ENCODE measurements around the gene TPRG1.

TPRG1 gene

DNA sequence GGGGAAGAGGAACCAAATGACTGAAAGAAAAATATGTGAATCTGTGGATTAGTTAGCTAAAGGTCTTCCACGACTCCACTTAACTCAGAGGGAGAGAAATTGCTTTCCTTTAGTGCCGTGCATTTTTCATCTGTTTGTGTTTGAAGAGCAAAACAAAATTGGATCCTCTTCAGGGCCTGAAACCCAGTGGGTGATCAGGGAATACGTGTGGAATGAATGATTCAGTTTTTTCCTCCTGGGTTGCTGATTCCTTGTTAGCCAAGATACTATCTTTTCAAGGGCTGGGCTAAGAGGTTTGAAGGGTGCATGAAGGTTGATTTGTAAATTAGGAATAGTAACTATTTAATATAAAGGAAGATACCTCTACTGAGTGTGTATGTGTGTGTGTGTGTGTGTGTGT, 61.0 kb downstream of the TPRG1 start:
- DNase-seq (ENCODE audit: low read depth) = no peak

DNA sequence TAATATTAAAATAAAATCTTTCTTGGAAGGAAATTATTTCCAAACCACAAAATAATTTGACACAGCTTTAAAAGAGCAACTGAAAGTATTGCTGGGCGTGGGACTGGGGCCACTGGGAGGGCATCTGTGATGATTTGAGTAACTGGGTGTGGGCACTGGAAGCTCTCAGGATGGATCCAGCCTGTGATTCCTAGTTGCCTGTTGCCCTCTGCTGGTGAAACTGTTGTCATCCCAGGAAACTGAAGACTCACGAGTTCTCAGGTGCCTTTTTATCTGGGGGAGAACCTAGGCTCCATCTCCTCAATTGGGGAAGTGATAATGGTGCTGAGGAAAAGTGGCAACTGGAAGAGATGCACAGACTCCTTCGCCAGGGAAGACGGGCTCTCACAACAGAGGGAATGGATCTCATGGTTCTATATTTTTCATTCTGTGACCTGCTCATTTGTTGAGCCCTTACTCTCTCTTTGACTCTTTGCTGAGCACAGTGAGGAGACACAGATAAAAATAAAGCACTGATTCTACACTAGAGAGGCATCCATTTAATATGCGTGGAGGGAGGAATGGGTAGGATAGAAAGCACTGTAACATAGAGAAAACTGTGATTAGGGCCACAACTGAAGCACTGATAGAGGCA, 61.6 kb downstream of the TPRG1 start:
- no peak for DNase-seq (ENCODE audit: low read depth)

DNA sequence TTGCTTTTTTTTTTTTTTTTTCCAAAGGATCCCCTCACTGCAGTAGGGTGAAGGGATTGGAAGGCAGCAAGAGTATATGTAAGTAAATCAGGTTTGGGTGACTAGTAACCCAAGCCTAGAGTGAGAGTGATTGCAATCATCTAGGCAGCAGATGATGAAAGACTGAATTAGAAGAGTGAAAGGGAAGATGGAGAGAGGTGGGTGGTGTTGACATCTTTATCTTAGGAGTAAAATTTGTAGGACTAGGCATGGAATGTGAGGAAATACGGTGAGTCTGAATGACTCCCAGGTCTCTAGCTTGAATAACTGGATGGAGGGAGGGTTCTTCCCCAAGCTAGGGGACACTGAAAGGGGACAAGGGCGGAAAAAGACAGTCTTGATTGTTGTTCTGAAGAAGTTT, 63.4 kb downstream of the TPRG1 start:
- DNase-seq (ENCODE audit: low read depth) = no peak

DNA sequence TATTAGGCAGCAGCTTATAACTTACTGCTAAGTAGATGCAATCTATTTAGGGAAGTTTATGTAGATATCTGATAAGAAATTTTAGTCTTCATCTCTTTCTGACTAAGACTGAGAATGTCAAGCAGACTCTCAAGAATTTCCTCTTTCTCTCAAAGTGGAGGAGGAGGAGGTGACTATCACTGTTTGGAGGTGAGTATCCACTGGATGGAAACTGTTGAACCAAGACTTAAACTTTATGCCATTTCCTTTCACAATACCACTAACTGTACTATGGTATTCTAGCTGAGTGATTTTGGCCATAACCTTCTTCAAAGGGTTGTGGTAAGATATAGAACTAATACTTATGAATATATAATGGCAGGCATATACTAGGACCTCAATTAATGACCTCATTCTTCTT, 64.6 kb downstream of the TPRG1 start:
- DNase-seq (ENCODE audit: low read depth) = no peak

DNA sequence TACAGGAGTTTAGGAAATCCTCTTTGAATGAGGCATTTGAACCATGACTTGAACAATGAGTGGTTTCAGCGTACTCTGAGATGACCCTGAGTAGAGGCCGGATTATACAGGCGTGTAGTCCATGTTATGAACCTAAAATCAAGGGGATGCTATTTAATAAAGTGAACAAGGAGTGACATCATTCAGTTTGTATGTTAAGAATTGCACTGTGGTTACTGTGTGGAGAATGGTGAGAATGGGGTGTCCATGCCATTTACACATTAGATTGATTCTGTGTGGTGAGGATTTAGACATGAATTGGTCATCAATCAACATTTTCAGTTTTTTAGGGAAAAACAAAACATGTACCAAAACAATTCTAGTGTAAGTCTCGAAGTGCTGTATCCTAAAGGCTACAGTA, 65.8 kb downstream of the TPRG1 start:
- DNase-seq (ENCODE audit: low read depth) = no peak

DNA sequence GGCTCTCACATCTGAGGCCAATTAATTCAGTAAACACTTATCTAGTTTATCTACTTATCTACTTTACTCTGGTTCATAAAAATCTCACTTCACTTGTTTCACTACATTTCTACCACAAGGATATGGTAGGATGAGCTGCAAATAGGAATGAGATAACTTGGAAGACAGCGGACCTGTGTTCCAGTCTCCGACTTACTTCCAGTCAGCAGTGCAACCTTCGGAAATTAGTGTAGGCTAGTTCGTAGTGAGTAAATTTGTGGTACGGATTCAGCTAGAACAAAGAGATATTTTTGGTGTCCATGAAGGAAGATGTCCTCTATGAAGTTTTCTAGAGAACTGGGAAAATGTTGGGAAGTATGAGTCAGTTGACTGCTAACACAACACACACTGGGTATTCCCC, 66.3 kb downstream of the TPRG1 start:
- DNase-seq (ENCODE audit: low read depth) = no peak

DNA sequence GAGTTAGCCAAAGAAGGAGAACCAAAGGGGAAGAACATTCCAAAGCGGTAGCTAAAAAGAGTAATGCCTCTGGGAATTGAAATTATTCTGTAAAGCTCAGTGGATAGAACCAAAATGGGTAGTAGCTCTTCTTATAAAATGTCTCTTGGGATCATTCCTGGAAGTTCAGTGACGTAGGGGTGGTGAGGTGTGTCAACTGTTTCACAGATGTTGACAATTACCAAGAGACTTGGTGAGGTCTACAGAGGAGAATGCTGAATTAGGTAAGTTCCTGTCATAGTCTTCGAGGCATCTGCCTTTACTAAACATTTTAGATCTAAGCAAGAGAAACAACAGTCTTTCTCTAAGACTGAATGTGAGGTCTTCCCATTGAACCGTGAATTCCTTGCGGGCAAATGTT, 67.8 kb downstream of the TPRG1 start:
- DNase-seq (ENCODE audit: low read depth) = no peak

DNA sequence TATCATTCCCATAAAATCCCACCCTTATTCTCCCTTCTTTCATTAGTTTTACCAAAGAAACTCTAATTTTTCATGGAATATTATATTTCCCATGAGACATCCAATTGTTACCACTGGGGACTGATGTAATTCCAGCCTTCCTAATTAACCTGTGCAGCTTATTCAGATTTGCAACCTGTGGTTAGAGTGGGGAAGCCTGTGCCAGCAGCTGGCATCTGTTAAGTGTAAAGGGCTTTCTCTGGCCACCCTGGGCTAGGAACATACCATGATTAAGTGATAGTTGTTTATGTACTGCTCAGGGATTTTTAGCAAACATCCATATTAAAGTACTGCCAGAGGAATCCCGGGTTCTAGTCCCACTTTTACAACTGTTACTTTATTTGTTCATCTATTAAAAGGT, 78.2 kb downstream of the TPRG1 start:
- DNase-seq (ENCODE audit: low read depth) = no peak

DNA sequence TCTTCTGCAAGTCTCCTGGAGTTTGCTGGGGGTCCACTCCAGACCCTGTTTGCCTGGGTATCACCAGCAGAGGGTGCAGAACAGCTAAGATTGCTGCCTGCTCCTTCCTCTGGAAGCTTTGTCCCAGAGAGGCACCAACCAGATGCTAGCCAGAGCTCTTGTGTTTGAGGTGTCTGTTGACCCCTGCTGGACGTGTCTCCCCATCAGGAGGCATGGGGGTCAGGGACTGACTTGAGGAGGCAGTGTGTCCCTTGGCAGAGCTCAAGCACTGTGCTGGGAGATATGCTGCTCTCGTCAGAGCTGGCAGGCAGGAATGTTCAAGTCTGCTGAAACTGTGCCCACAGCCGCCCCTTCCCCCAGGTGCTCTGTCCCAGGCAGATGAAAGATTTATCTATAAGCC, 86.5 kb downstream of the TPRG1 start:
- DNase-seq (ENCODE audit: low read depth) = no peak

DNA sequence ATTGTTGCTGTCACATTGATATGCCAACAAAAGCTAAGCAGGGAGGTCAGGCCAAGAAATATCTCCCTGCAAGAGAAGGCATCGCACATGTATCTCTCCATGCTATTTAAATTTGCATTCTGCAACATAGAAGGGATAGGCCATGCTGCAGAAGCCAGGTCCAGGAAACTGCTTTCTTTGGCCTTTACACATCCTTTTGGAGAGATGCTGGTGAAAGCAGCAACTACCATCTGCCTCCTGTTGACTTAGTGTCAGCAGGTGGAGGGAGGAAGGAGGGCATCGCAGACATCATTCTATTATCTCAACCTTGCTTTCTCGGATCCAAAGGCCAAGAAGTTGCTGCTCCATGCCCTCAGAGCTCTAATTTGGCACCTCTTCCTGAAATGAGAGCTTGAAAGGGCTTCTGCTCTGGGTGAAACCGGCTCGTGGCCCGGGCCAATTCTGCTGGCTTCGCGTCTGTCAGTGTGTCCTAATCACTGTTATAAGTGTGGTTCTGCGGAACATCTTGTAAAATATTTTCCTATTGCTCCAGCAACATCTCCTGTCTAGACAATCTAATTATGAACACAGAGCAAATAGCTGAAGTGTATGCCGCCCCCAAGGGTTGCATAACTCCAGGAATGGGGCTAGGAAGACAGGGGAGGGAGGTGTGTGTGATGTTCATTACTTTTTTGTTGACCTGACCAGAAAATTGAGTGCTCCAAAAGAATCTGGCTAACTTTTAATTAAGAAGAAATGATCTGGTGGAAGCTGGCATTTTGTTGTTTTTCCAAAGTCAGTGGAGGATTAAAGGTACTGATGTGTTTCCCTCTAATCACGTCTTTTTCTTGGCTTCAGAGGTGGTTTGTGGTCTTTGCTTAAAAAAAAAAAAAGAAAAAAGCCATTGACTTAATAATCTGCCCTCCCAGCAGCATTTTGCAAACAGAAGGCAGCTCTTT, 89.1 kb downstream of the TPRG1 start:
- DNase-seq (ENCODE audit: low read depth) = no peak

DNA sequence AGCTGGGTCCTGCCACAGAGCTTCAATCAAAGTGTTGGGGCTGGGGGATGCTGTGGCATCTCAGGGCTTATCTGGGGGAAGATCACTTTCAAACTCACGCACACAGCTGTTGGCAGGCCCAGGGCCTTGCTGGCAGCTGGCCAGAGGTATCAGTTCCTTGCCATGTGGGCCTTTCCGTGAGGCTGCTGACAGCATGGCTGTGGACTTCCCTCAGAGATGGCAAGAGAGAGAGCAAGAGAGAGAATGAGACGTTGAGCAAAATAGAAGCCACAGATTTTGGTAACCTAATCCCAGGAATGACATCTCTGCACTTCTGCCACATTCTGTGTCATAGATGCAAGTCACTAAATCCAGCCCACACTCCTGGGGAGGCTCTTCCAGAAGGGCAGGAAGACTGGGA, 91.0 kb downstream of the TPRG1 start:
- no peak for DNase-seq (ENCODE audit: low read depth)

DNA sequence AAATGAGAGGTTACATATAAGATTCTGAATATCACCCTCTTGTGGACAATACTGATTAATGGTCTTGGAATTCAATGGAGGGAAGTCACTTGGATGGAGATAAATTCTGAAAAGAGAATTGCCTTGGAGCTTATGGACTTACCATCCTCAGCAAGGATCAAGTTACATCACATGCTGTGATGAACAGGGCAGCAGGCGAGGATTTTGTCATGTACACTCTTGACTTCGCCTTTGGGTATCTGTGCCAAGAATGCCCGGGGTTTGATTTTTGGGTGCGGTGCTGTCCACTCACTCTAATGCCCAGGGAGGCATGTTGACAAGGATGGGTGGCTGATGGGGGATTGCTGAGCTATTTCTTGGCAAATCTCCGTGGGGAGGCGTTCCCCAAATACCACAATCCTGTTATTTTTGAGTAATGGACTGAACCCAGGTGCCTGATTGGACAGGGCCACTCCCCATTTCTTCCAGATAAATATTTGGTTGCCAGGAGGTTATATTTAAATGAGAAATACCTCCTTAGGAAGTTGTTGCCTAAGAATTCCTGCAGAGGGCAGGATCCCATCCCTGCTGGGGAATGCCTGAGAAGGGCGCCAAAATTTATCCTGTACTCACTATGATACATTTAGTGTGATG, 96.3 kb downstream of the TPRG1 start:
- DNase-seq (ENCODE audit: low read depth) = no peak

DNA sequence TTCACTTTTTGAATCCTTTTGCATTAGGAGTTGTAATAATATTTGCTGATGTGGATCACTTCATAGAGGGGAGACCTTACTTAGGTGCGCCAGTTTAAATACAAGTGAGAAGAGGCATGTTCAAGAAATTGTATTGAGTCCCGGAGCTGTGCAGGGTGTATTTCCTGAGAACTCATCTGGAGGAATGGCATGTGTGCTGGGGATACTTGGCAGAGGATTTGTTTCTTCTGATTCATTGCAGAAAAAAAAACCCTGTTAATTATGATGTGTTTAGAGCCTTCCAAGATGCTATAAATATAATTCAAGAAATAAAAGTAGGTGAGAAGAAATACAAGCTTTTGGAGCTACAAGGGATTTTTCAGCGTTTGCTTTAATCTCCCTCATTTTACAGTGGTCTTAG, 97.6 kb downstream of the TPRG1 start:
- no peak for DNase-seq (ENCODE audit: low read depth)

DNA sequence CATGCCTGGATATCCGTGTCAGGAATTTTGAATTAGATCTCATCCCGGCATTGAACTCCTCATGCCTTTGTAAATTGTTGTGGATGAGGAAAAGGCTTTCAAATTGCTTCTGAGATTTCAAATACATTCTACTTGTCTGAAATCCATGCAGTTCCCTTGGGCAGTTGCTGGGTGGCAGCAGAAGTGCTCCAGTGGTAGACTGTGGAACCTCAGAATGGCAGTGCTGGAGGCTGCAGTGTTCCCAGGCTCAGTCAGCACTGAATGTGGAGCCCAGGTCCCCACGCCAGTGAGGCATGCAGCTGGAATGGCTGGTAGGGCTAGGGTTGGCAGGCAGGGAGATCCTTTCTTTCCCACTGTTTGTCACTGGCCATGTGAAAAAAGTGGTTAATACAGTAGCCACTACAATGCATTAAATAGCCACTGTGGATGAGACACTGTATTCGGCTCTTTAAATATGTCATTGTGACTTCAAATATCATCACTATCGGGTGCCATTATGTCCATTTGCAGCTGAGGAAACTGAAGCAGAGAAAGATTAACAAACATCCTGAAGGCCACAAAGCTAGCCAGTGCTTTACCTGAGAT, 98.6 kb downstream of the TPRG1 start:
- no peak for DNase-seq (ENCODE audit: low read depth)

DNA sequence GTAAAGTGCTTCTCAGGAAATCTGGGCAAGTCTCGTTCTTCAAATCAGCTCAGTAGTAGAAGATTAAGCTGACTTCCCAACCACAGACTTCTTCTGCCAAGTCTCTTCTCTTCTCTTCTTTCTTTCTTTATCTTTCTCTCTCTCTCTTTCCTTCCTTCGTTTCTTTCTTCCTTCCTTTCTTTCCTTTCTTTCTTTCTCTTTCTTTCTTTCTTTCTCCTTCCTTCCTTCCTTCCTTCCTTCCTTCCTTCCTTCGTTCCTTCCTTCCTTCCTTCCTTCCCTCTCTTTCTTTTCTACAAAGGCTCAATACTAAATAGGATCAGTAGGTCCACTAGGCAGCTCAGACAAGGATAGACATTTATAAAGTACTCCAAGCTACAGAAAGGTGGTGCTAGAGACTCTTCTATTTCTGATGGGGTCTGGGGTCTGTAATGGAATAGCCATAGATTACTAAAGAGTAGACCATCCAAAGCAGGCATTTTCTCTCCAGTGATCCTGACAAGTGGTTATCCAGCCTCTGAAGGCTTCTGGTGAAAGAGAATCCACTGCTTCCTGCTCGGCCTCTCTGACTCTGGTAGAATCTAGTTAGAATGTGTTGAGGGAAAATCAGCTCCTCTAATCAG, 100.8 kb downstream of the TPRG1 start:
- DNase-seq (ENCODE audit: low read depth) = no peak

DNA sequence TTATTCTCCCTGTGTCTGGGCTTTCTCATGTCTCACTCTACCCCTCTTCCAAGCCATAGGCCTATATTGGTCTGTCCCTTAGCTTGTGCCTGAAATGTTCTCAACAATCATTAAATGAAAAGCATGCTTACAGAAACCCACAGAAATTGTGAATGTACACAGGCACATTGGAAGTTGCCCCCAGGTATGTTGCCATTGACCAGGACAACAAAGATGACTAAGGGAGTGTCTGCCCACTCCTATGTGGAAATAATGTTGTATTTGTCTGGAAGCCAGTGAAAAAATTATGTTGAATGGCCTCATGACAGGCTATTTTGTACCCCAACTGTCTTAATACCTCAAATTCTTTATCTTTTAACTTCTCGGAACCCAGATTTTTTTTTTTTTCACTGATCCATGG, 102.0 kb downstream of the TPRG1 start:
- no peak for DNase-seq (ENCODE audit: low read depth)

DNA sequence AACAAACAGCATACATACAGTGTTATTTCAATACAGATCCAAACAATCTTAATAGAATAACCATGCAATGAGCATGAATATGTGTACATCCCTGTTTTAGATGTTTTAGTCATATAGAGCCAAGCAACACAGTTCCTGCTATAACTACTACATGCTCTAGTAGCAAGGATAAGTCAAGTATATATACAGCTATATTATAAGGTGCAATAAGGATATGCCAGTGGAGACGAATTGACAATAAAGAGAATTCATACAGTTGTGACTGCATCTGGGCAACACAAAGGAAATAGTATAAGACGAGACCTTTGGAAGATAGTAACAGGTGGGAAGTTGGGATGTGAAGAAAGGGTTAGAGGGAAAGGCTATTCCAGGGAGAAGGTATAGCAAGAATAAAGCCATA, 103.4 kb downstream of the TPRG1 start:
- no peak for DNase-seq (ENCODE audit: low read depth)

DNA sequence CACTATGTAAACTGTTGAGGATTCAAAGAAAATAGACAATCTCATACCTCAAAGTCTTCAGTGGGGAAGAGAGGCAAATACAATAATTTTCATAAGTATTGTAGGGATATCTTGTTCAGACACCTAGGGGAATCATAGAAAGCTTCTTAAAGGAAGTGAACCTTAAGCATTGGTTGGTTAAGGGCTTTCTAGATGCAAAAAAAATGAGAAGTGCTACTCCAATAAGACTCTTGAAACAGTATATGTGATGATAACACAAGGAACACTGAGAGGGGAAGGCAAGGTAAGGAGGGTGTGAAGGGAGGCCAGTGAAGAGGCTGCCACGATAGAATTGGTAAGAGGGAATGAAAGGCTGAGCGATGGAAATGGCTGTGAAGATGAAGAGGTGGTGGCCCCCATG, 104.1 kb downstream of the TPRG1 start:
- DNase-seq (ENCODE audit: low read depth) = no peak

DNA sequence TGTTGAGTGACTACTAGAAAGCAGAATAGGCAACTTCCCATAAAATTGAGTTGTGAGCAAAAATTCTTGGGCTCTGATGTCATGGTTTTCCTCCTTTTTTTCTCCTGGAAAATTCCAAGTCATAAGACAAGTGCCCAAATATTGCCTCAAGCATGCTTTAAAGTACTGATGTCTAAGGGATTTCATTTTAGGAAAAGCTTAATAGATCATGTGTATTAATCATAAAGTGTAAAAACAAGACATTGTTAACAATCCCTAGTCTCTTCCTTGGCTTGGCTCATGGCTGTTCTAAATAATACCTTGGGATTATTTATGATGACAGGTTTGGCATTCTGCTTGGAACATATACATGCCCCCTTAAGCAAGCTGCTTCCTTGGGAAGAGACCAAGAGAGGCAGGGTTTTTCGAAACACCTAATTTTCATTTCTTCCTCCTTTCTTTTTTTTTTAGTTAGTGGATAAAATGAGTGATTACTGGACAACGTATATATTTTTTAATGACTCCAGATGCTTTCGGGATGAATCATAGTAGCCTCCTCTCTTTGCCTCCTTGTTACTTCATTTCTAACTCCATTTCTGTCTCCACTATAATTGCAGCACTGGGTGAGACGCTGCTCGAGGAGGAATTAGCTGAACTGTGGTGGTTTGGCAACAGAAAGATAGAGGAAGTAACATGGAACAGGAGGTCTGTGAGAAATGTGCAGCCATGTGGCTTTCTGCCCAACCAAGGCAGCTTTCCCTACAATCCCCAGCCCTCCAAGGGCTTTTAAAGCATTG, 104.9 kb downstream of the TPRG1 start:
- no peak for DNase-seq (ENCODE audit: low read depth)

DNA sequence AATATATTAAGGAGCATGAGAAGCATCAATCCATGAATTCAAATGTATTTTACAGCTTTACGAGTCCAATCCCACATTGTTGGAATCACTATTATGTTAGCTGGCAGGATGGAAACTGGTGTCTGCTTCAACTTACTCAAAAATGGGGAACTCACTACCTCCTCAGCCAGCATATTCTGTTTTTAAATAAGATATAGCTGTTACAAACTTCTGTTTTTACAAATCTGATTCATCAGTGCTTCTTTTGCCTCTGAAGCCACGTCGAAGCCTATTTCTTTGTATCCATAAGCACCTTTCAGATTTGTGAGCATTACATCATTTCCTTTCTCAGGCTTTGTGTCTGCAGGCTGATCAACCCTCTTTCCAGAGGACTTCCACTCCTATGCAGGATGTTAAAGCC, 105.9 kb downstream of the TPRG1 start:
- no peak for DNase-seq (ENCODE audit: low read depth)

DNA sequence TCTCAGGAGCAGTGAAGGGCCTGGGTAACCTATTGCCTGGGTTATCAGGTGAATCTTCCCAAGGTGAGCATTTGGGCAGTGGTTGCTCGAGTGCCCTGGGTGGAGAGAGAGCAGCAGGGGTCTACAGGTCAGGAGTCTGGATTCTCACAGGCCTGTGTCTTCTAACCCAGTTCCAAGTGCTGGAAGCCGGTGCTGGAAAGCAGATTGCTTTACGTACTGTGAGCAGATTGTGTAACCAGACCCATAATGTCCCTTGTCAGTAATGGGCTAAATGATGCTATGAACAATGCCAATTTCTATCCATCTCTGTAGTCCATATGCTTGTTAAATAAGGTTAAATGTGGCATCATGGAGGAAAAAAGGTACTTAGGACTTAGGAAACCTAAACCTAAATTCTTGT, 106.5 kb downstream of the TPRG1 start:
- no peak for DNase-seq (ENCODE audit: low read depth)

DNA sequence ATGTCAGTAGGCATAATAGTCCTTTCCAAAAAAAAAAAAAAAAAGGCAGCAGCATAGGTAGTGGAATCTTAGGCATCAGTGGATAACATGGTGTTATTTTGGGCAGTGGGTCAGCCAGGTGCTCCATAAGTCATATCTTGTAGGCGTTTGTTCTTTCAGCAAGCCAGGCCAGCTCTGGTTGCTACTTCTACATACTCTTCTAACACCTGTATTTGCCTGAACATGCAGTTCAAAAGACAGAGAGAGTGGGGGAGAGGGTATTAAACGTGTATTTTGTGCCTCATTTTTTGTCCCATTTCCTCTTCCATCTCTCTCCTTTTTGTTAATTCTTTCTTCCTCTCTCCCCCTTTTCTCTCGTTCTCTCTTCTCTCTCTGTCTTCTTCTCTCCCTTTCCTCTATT, 110.4 kb downstream of the TPRG1 start:
- DNase-seq (ENCODE audit: low read depth) = no peak
